Mesendoderm (in vitro differentiated cells): ENCODE data around the gene DMBT1.

Experiments used
- DNase-seq: peaks from one replicate; pipeline ENCODE4 v3.0.0; 2013
- H2AK5ac ChIP-seq: 2 replicates; pipeline ENCODE4 v1.6.1; 2013; ENCODE audit warnings: low read length, inconsistent platforms
- H2BK120ac ChIP-seq: 2 replicates; pipeline ENCODE4 v1.6.1; 2013; ENCODE audit warnings: low read depth, mild to moderate bottlenecking, low read length, moderate library complexity, mixed read lengths
- H2BK15ac ChIP-seq: replicated peaks from 2 replicates; pipeline ENCODE4 v1.6.1; 2013; ENCODE audit warnings: low read depth, mild to moderate bottlenecking, moderate library complexity
- H2BK5ac ChIP-seq: 2 replicates; pipeline ENCODE4 v1.6.1; 2013; ENCODE audit warnings: low read length, inconsistent platforms
- H3K18ac ChIP-seq: 2 replicates; pipeline ENCODE4 v1.6.1; 2013; ENCODE audit warnings: mild to moderate bottlenecking, low read length, mixed read lengths
- H3K23ac ChIP-seq: one replicate; pipeline ENCODE4 v1.6.1; 2013; ENCODE audit warnings: low read length
- H3K27ac ChIP-seq: 2 replicates; pipeline ENCODE4 v1.5.1; 2013; ENCODE audit warnings: low read depth, mild to moderate bottlenecking, inconsistent platforms, low read length, moderate library complexity
- H3K27me3 ChIP-seq: 2 replicates; pipeline ENCODE4 v1.6.1; 2013; ENCODE audit warnings: low read length, control low read depth, mild to moderate bottlenecking, inconsistent platforms; ENCODE audit not compliant: insufficient read depth, poor library complexity
- H3K36me3 ChIP-seq: 2 replicates; pipeline ENCODE4 v1.6.1; 2013; ENCODE audit warnings: low read length, inconsistent platforms; ENCODE audit not compliant: control insufficient read depth, insufficient read depth
- H3K4ac ChIP-seq: one replicate; pipeline ENCODE4 v1.6.1; 2013; ENCODE audit warnings: low read depth, mild to moderate bottlenecking, low read length, moderate library complexity
- H3K4me1 ChIP-seq: 2 replicates; pipeline ENCODE4 v1.6.1; 2013; ENCODE audit warnings: low read depth, low read length, inconsistent platforms; ENCODE audit not compliant: control insufficient read depth
- H3K4me2 ChIP-seq: 2 replicates; pipeline ENCODE4 v1.6.1; 2013; ENCODE audit warnings: low read length
- H3K4me3 ChIP-seq: 2 replicates; pipeline ENCODE4 v1.5.1; 2013; ENCODE audit warnings: mild to moderate bottlenecking, low read length
- H3K56ac ChIP-seq: one replicate; pipeline ENCODE4 v1.6.1; 2013; ENCODE audit warnings: low read length
- H3K79me1 ChIP-seq: 2 replicates; pipeline ENCODE4 v1.6.1; 2013; ENCODE audit warnings: low read length, inconsistent platforms
- H3K79me2 ChIP-seq: 2 replicates; pipeline ENCODE4 v1.6.1; 2013; ENCODE audit warnings: mild to moderate bottlenecking, low read length; ENCODE audit not compliant: control insufficient read depth, insufficient read depth
- H3K9ac ChIP-seq: 2 replicates; pipeline ENCODE4 v1.6.1; 2013; ENCODE audit warnings: low read length, inconsistent platforms
- H4K5ac ChIP-seq: one replicate; pipeline ENCODE4 v1.6.1; 2013; ENCODE audit warnings: low read length
- H4K8ac ChIP-seq: one replicate; pipeline ENCODE4 v1.6.1; 2013; ENCODE audit warnings: low read depth, mild to moderate bottlenecking, control low read depth, low read length, moderate library complexity
- WGBS: extraction: QIAGEN DNeasy Blood & Tissue Kit; methylation state at CpG from one replicate; pipeline ENCODE4 v1.1.7; 2013; ENCODE audit warnings: low lambda C conversion rate, missing lambda C conversion rate; ENCODE audit not compliant: insufficient coverage; ENCODE audit errors: extremely low coverage; 5-methylcytosine and 5-hydroxymethylcytosine counted together

Gene DMBT1

GRCh38 chr10:122587098-122587760 lies 26.7 kb downstream of the DMBT1 start:
- no peak overlapping the region for H3K4me2 ChIP-seq
- no peak overlapping the region for H4K5ac ChIP-seq
- H3K79me2 ChIP-seq = no peaks in the 10 kb centered on the region
- H3K9ac ChIP-seq = no peak overlapping the region
- no peaks in the 10 kb centered on the region for H3K27me3 ChIP-seq
- no peak overlapping the region for H2AK5ac ChIP-seq
- no peaks in the 10 kb centered on the region for H3K36me3 ChIP-seq
- H3K4ac ChIP-seq = no peak overlapping the region
- no peak overlapping the region for H3K27ac ChIP-seq
- no peaks in the 10 kb centered on the region for H3K79me1 ChIP-seq
- no peak overlapping the region for H3K18ac ChIP-seq
- no peak overlapping the region for H2BK5ac ChIP-seq
- no peak overlapping the region for H4K8ac ChIP-seq
- H3K4me1 ChIP-seq = no peaks in the 10 kb centered on the region
- no peak overlapping the region for H2BK15ac ChIP-seq
- no peak overlapping the region for H3K4me3 ChIP-seq
- no peak for DNase-seq
- WGBS = no CpG with 5 or more reads among the region's 6 CpGs
- H3K56ac ChIP-seq = no peak overlapping the region
- no peak overlapping the region for H3K23ac ChIP-seq
- no peak overlapping the region for H2BK120ac ChIP-seq

DNA sequence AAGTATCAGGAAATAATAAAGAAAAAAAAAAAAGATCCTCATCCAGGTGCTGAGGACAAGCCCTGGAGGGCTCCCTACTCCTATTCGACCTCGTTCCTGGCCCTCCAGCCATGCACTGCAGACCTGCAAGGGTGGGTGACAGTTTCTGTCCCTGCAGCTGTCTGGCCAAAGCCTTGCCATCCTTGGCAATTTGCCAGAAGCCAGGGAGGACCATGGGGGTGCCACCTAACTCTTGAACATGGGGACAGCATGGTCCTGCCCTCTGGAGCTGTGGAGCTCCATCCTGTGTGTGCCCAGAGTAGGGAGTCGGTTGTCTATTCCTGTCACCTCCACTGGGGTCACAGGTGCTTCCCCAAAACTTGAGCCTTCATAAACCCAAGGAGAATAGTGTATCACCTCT lies 27.8 kb downstream of the DMBT1 start:
- Histone ChIP-seq H3K27ac (no peak overlapping the region), H4K5ac (no peak overlapping the region), H3K56ac (no peak overlapping the region), H3K4me3 (no peak overlapping the region), H3K23ac (no peak overlapping the region), H3K18ac (no peak overlapping the region), H3K4ac (no peak overlapping the region), H2AK5ac (no peak overlapping the region), H2BK120ac (no peak overlapping the region), H3K79me1 (no peaks in the 10 kb centered on the region), H3K36me3 (no peaks in the 10 kb centered on the region), H3K27me3 (no peaks in the 10 kb centered on the region), H3K9ac (no peak overlapping the region), H2BK5ac (no peak overlapping the region), H3K4me1 (no peaks in the 10 kb centered on the region), H3K79me2 (no peaks in the 10 kb centered on the region), H4K8ac (no peak overlapping the region), H2BK15ac (no peak overlapping the region), H3K4me2 (no peak overlapping the region)
- no CpG with 5 or more reads among the region's 3 CpGs for WGBS
- DNase-seq = no peak

- H3K4me2 ChIP-seq = no peak overlapping the region
- H4K8ac ChIP-seq = no peak overlapping the region
- no peaks in the 10 kb centered on the region for H3K36me3 ChIP-seq
- no peak overlapping the region for H2BK120ac ChIP-seq
- H3K9ac ChIP-seq = no peak overlapping the region
- H3K4me3 ChIP-seq = no peak overlapping the region
- DNase-seq = no peak
- no peaks in the 10 kb centered on the region for H3K27me3 ChIP-seq
- no peak overlapping the region for H4K5ac ChIP-seq
- H3K27ac ChIP-seq = no peak overlapping the region
- no peak overlapping the region for H2BK15ac ChIP-seq
- no peak overlapping the region for H3K56ac ChIP-seq
- H3K18ac ChIP-seq = no peak overlapping the region
- no peak overlapping the region for H3K4ac ChIP-seq
- H3K79me1 ChIP-seq = no peaks in the 10 kb centered on the region
- H3K79me2 ChIP-seq = no peaks in the 10 kb centered on the region
- H2BK5ac ChIP-seq = no peak overlapping the region
- no peak overlapping the region for H2AK5ac ChIP-seq
- no peaks in the 10 kb centered on the region for H3K4me1 ChIP-seq
- no peak overlapping the region for H3K23ac ChIP-seq
- WGBS = no CpG with 5 or more reads among the region's 3 CpGs
Measured at GRCh38 chr10:122590153-122590552, 29.6 kb downstream of the DMBT1 start.

DNA sequence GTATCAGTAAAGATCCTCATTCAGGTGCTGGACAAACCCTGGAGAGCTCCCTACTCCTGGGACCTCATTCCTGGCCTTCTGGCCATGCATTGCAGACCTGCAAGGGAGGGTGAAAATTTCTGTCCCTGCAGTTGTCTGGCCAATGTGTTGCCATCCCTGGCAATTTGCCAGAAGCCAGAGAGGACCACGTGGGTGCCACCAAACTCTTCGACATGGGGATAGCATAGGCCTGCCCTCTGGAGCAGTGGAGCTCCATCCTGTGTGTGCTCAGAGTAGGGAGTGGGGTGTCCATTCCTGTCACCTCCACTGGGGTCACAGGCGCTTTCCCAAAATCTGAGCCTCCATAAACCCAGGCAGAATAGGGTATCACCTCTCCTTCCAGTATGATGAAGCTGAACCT lies 31.2 kb downstream of the DMBT1 start:
- no peaks in the 10 kb centered on the region for H3K79me1 ChIP-seq
- no peak overlapping the region for H4K8ac ChIP-seq
- no peak overlapping the region for H2BK15ac ChIP-seq
- no peak overlapping the region for H3K23ac ChIP-seq
- H3K56ac ChIP-seq = no peak overlapping the region
- H3K9ac ChIP-seq = no peak overlapping the region
- H3K27me3 ChIP-seq = no peaks in the 10 kb centered on the region
- no peaks in the 10 kb centered on the region for H3K36me3 ChIP-seq
- WGBS = no CpG with 5 or more reads among the region's 3 CpGs
- no peak overlapping the region for H3K4me2 ChIP-seq
- H2BK120ac ChIP-seq = no peak overlapping the region
- no peaks in the 10 kb centered on the region for H3K79me2 ChIP-seq
- H3K4me1 ChIP-seq = no peaks in the 10 kb centered on the region
- H3K4me3 ChIP-seq = no peak overlapping the region
- no peak overlapping the region for H2AK5ac ChIP-seq
- no peak overlapping the region for H3K4ac ChIP-seq
- H2BK5ac ChIP-seq = no peak overlapping the region
- H3K18ac ChIP-seq = no peak overlapping the region
- no peak for DNase-seq
- H4K5ac ChIP-seq = no peak overlapping the region
- no peak overlapping the region for H3K27ac ChIP-seq

- Histone ChIP-seq H2AK5ac (no peak overlapping the region), H3K4me2 (no peak overlapping the region), H3K36me3 (no peaks in the 10 kb centered on the region), H3K4me1 (no peaks in the 10 kb centered on the region), H3K18ac (no peak overlapping the region), H3K27ac (no peak overlapping the region), H2BK5ac (no peak overlapping the region), H3K4me3 (no peak overlapping the region), H4K8ac (no peak overlapping the region), H2BK120ac (no peak overlapping the region), H3K9ac (no peak overlapping the region), H3K27me3 (no peaks in the 10 kb centered on the region), H3K79me2 (no peaks in the 10 kb centered on the region), H3K4ac (no peak overlapping the region), H3K56ac (no peak overlapping the region), H3K23ac (no peak overlapping the region), H2BK15ac (no peak overlapping the region), H3K79me1 (no peaks in the 10 kb centered on the region), H4K5ac (no peak overlapping the region)
- no peak for DNase-seq
- no CpG with 5 or more reads among the region's 10 CpGs for WGBS
Measured at GRCh38 chr10:122592161-122592560, 31.6 kb downstream of the DMBT1 start.
